LNCaP clone FGC (cell line): Measurements from ENCODE around the gene IL21R.
"Not testable (repeated sequence)": the region's sequence is repeated elsewhere in the genome, so short reads cannot be mapped to it uniquely, and the experiment has no call there.

Source experiments
- DNase-seq: peaks from one replicate; pipeline ENCODE4 v3.0.0-alpha.2; 2011; ENCODE audit warnings: low read depth
- H3K4me3 ChIP-seq: 2 replicates; pipeline ENCODE4 v1.5.1; 2011; ENCODE audit warnings: mild to moderate bottlenecking, low read depth, low read length, control low read depth
- CTCF ChIP-seq: IDR thresholded peaks from 2 replicates; pipeline ENCODE4 v1.5.1; 2012; ENCODE audit warnings: mild to moderate bottlenecking; ENCODE audit not compliant: control insufficient read depth, insufficient read depth; ENCODE audit errors: extremely low read depth

Gene IL21R

GRCh38 chr16:27452569-27453493 lies 50.9 kb downstream of the IL21R start:
- no peak for DNase-seq
- H3K4me3 ChIP-seq, result no peak overlapping the region
- no peak for TF ChIP-seq CTCF

GRCh38 chr16:27453494-27453825 lies 51.5 kb downstream of the IL21R start:
- TF ChIP-seq CTCF, result no peak
- no peak overlapping the region for H3K4me3 ChIP-seq
- DNase-seq, result no peak

GRCh38 chr16:27455700-27456099 lies 53.7 kb downstream of the IL21R start:
- no peak for TF ChIP-seq CTCF
- H3K4me3 ChIP-seq, result no peak overlapping the region
- no peak for DNase-seq

GRCh38 chr16:27457605-27457900 lies 55.6 kb downstream of the IL21R start:
- H3K4me3 ChIP-seq, DNase-seq: not testable (repeated sequence)

- no peak overlapping the region for H3K4me3 ChIP-seq
- no peak for DNase-seq
- no peak for TF ChIP-seq CTCF
Measured at GRCh38 chr16:27458258-27458657, 56.3 kb downstream of the IL21R start.

GRCh38 chr16:27458987-27459688 lies 57.2 kb downstream of the IL21R start:
- no peak overlapping the region for H3K4me3 ChIP-seq
- no peak for TF ChIP-seq CTCF
- no peak for DNase-seq

- no peak overlapping the region for H3K4me3 ChIP-seq
- no peak for DNase-seq
- no peak for TF ChIP-seq CTCF
Measured at GRCh38 chr16:27460213-27460612, 58.2 kb downstream of the IL21R start.
